Measurements from ENCODE around the gene RSAD2. TPM values are rescaled to one million over a fixed set of nuclear protein-coding genes. Genes with fewer than 3 reads are reported as not detected.
"Not testable (repeated sequence)": the region's sequence is repeated elsewhere in the genome, so short reads cannot be mapped to it uniquely, and the experiment has no call there.

Gene RSAD2, protein sequence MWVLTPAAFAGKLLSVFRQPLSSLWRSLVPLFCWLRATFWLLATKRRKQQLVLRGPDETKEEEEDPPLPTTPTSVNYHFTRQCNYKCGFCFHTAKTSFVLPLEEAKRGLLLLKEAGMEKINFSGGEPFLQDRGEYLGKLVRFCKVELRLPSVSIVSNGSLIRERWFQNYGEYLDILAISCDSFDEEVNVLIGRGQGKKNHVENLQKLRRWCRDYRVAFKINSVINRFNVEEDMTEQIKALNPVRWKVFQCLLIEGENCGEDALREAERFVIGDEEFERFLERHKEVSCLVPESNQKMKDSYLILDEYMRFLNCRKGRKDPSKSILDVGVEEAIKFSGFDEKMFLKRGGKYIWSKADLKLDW
- total RNA-seq: 1.6 TPM

GRCh38 chr2:6877402-6878304, at the start of gene RSAD2:
RSAD2 (plus strand) TSS chr2:6877777; CDS start chr2:6877801, 24 bp downstream.
- peak; percentile 96 for ATAC-seq

- ATAC-seq: no peak
Measured at GRCh38 chr2:6828299-6828584, 49.3 kb upstream of the RSAD2 start.

GRCh38 chr2:6831229-6831628, 46.3 kb upstream of the RSAD2 start:
- no peak for ATAC-seq

GRCh38 chr2:6832596-6833299, 44.8 kb upstream of the RSAD2 start:
- ATAC-seq: no peak

DNA sequence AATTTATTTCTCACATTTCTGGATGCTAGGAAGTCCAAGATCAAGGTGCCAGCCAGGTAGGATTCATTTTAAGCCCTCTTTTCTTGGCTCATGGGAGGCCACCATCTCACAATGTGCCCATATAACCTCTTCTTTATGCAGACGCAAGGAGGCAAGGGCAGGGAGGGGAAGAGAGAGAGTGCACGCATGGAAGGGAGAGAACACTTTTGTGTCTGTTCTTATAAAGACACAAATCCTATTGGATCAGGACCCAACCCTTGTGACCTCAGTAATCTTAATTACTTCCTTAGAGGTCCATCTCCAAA, 44.3 kb upstream of the RSAD2 start:
- no peak for ATAC-seq

DNA sequence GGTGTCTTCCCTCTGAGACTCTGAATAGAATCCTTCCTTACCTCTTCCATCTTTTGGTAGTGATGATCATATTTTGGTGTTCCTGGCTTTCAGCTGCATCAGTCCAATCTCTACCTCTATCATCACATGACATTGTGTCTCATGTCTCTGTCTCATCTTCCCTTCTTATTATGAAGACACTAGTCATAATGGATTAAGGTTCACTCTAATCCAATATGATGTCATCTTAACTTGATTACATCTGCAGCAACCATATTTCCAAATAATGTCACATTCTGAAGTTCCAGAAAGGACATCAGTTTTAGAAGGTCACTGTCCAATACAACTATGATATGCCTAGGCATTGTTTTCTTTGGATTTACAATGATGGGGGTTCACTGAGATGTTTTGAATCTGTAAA, 43.4 kb upstream of the RSAD2 start:
- ATAC-seq: no peak

- ATAC-seq: no peak
Measured at GRCh38 chr2:6835467-6835866, 42.1 kb upstream of the RSAD2 start.

- no peak for ATAC-seq
Measured at GRCh38 chr2:6838673-6839319, 38.8 kb upstream of the RSAD2 start.

DNA sequence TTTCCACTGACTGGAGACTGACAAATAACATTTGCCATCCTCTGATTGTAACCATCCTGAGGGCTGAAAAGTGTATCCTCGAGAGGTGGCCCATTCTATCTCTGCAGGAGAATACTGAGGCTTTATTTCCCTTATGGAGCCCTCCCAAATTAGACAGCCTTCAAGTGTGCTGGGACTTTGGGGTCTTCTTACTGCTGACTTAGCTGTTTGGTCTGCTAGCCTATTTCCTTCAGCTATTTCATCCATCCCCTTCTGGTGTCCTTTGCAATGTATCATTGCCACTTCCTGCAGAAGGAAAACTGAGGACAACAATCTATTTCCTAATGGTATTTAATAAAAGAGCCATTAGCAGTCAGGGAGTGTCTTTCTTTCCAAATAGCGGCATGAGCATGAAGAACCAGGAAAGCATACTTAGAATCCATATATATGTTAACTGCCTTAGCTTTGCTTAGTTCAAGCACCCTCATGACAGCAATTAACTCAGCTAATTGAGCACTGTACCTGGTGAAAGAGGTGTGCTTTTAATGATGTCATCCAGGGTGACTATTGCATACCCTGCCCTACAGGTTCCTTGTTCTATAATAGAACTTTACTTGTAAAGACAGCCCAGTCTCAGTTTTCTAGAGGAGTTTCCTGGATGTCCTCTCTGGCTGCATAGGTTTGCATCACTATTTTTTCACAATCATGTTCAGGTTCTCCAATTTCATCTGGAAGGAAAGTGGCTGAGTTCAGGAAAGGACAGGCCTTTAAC, 35.9 kb upstream of the RSAD2 start:
- ATAC-seq: peak; percentile 91

GRCh38 chr2:6845312-6845711, 32.3 kb upstream of the RSAD2 start:
- no peak for ATAC-seq

- ATAC-seq: no peak
Measured at GRCh38 chr2:6845903-6846302, 31.7 kb upstream of the RSAD2 start.

GRCh38 chr2:6846540-6846939, 31.0 kb upstream of the RSAD2 start:
- ATAC-seq: no peak

- ATAC-seq: no peak
Measured at GRCh38 chr2:6846967-6847681, 30.5 kb upstream of the RSAD2 start.

- no peak for ATAC-seq
Measured at GRCh38 chr2:6852195-6852594, 25.4 kb upstream of the RSAD2 start.

DNA sequence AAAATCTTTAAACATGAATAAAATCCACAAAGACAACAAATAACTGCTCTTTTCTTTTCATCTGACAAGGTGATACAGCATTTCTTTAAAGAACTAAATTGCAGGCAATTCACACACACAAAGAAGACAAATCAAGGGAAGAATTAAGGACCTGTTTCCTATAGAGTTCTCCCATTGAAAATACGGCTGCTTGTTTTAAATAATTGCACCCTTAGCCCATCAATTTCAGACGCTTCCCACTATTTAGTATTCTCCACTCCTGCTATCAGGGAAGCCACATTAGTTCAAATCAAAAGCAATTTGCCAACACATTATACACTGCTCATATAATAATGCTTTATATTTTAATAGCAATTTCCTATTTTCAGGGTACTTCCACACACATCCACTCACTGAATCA, 23.2 kb upstream of the RSAD2 start:
- ATAC-seq: no peak

DNA sequence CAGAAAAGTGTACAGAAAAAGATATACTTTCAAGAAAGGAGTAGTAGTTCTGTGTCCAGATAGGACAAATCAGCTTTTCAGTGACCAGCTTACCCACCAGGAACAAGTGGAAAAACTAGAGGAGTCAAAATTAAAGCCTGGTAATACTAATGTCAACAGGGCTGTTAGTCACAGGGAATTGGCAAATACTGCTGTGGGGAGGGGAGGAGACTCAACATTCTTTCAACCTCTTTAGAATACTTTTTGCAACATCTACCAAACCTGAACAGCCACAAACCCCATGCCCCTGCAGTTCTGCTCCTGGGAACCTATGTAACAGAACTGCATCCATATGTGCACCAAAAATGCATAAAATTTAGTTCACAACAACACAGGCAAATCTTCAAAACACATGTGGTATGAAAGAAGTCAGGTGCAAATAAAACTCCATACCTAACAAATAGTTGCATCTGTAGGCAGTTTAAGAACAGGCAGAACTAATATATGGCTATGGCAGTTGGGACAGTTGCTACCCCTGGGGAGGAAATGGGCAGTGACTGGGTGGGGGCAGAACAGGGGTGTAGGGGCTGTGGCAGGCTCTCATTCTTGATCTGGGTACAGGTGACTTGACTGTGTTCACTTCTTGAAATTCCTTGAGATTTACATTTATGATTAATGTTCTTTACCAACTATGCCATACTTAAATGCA, 21.6 kb upstream of the RSAD2 start:
- ATAC-seq: peak; percentile 87

DNA sequence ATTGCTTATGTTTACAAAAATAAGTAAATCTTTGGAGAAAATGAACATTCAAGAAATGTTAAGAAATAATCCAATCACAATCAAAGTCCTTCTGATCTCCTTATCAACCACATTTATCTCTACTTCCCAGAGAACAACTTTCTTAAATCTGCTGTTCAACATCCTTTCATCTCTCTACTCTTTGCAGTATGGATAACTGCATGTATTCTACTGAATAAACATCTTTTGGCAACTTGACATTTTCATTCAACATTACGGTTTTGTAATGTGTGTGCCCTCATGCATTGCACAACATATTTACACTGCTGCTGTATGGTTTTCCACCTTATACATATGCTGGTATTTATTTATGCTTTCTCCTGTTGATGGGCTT, 21.0 kb upstream of the RSAD2 start:
- ATAC-seq: no peak

DNA sequence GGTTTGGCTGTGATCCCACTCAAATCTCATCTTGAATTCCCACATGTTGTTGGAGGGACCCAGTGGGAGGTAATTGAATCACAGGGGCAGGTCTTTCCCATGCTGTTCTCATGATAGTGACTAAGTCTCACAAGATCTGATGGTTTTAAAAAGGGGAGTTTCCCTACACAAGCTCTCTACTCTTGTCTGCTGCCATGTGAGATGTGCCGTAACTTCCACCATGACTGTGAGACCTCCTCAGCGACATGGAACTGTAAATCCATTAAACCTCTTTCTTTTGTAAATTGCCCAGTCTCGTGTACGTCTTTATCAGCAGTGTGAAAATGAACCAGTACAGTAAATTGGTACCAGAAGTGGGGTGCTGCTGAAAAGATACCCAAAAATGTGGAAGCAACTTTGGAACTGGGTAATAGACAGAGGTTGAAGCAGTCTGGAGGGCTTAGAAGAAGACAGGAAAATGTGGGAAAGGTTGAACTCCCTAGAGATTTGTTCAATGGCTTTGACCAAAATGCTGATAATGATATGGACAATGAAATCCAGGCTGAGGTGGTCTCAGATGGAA, 19.0 kb upstream of the RSAD2 start:
- ATAC-seq: not testable (repeated sequence)

DNA sequence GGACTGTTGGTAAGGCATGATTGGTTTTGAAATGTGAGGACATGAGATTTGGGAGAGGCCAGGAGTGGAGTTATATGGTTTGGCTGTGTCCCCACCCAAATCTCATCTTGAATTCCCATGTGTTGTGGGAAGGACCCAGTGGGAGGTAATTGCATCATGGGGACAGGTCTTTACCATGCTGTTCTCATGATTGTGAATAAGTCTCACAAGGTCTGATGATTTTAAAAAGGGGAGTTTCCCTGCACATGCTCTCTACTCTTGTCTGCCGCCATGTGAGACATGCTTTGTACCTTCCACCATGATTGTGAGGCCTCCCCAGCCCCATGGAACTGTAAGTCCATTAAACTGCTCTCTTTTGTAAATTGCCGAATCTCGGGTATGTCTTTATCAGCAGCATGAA, 17.3 kb upstream of the RSAD2 start:
- no peak for ATAC-seq

DNA sequence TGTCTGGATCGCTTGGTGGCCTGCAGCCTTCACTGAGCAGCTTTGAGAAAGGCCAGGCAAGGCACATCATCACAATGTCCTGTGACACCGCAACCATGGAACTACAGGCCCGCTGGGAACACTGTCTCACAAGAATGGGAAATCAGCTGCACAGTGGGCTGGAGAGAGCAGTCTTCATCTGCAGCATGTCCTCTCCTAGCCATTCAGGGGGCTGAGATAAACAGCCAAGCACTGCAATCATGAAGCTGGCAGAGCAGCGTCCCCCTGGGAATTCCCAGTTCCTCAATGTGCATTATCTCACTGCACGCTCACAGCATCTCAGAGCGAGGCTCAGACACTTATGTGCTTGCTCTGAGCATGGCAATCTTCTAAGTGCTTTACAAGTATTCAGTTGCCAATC, 13.8 kb upstream of the RSAD2 start:
- ATAC-seq: no peak
